ENCODE data around the gene MEMO1.
"Not testable (repeated sequence)": the region's sequence is repeated elsewhere in the genome, so short reads cannot be mapped to it uniquely, and the experiment has no call there.

The MEMO1 gene

DNA sequence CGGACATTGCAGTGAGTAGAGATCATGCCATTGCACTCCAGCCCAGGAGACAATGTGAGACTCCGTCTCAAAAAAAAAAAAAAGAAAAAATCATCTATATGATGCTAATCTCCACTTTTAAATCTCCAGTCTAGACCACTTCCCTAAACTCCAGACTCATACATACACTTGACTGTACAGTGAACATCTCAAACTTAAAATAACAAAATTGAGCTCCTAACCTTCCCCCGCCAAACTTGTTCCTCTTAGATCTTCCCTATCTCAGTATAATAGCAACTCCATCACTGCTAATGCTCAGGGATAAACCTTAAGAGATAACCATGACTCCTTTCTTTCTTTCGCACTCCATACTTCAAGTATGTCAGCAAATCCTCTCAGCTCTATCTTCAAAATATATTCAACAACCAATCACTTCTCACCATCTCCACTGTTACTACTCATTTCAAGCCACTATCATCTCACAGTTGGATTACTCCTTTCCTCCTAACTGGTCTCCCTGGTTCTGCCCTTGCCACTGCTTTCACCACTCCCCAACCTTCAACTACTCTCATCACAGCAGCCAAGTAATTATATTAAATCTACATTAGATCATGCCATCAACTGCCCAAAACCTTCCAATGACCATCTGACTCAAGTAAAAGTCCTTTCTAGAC, 12.0 kb downstream of the MEMO1 start:
- DNase-seq (ENCODE audit: low read depth in 2 of 3, low spot score in 1 of 3): no peak

- DNase-seq (ENCODE audit: low read depth in 2 of 3, low spot score in 1 of 3): no peak
Measured at GRCh38 chr2:31997653-31998052, 13.2 kb downstream of the MEMO1 start.

DNA sequence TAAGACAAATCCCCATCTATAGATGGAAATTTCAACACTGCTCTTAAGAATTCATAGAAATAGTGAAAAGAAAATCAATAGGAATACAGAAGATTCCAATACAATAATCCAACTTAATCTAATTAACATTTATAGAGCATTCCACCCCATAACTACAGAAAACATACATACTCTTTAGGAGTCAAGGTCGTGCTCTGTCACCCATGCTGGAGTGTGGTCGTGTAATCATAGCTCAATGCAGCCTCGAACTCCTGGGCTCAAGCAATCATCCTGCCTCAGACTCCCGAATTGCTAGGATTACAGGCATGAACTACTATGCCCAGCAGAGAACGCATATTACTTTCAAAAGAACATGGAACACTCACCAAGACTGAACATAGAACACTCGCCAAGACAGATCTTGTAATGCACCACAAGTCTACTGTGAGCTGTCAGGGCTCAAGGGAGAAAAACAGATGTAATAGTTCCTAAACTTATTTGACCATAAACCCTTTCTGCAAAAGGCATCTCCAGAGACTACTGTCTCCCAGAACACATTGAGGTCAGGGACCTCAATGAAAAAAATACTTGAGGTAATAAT, 14.1 kb downstream of the MEMO1 start:
- no peak for DNase-seq (ENCODE audit: low read depth in 2 of 3, low spot score in 1 of 3)

DNA sequence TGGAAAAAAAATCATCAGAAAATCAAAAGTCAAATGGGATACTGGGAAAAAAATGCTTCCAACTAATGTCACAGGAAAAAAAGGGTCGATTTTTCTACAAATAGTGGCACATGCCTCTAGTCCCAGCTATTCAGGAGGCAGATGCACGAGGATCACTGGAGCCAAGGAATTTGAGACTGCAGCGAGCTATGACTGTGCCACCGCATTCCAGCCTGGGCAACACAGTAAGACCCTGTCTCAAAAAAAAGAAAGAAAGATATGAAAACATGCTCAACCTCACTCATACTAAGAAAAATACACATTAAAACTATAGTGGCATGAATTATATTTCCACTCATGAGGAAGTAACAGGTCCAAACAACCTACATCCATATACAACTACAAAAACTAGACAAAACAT, 17.9 kb downstream of the MEMO1 start:
- no peak for DNase-seq (ENCODE audit: low read depth in 2 of 3, low spot score in 1 of 3)

DNA sequence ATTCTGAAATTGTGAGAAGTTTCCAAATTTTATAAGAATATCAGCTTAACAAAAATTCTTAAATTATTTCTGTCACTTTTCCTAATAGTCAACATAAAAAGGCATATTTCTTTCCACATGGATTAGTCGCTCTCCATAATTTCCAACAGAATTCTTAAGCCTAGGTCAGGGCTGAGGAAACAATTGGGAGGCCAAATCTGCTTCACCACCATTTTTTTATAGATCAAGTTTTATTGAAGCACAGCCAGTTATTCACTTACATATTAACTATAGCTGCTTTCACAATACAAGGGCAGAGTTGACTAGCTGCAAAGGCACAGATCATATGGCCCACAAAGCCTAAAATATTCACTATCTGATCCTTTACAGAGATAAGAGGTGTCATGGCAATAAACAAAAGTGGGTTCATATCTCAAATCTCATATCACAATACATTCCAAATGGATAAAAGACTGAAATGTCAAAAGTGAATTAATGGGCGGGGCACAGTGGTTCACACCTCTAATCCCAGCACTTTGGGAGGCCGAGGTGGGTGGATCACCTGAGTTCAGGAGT, 18.7 kb downstream of the MEMO1 start:
- no peak for DNase-seq (ENCODE audit: low read depth in 2 of 3, low spot score in 1 of 3)

GRCh38 chr2:31989946-31990345, 20.9 kb downstream of the MEMO1 start:
- no peak for DNase-seq (ENCODE audit: low read depth in 2 of 3, low spot score in 1 of 3)

DNA sequence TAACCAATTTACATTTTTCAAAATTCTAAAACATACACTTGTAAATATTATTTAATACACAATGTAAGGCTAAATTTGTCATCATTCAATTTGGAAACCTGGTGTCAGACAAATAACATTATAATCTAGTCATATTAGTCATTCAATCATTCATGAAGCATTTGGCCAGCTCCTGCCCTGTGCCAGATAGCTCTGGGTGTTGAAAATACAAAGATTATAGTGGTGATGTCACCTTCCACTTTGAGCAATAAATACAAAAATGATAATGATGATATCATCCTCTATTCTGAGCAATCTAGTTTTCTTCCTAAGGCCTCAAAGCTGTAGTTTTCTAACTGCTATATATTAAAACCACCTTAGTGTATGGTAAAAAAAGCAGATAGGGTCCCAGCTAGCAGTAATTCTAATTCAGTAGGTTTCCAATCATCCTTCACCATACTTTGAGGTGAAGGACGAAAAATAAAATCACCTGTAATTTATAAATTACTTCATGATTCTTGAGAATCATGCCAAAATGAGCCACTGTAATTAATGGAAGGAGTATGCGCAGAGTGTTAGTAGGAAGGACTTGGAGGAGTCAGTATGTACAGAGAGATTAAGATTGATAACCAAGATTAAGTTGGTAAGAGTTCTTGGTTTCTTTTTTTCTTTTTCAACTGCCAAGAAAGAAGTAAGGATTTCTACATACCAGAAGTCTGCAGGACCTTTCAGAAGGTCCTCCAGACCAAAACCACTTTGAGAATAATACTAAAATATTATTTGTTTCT, 23.2 kb downstream of the MEMO1 start:
- DNase-seq (ENCODE audit: low read depth in 2 of 3, low spot score in 1 of 3): no peak

GRCh38 chr2:31986906-31987305, 23.9 kb downstream of the MEMO1 start:
- DNase-seq (ENCODE audit: low read depth in 2 of 3, low spot score in 1 of 3): no peak

GRCh38 chr2:31983762-31984467, 26.9 kb downstream of the MEMO1 start:
- no peak for DNase-seq (ENCODE audit: low read depth in 2 of 3, low spot score in 1 of 3)

DNA sequence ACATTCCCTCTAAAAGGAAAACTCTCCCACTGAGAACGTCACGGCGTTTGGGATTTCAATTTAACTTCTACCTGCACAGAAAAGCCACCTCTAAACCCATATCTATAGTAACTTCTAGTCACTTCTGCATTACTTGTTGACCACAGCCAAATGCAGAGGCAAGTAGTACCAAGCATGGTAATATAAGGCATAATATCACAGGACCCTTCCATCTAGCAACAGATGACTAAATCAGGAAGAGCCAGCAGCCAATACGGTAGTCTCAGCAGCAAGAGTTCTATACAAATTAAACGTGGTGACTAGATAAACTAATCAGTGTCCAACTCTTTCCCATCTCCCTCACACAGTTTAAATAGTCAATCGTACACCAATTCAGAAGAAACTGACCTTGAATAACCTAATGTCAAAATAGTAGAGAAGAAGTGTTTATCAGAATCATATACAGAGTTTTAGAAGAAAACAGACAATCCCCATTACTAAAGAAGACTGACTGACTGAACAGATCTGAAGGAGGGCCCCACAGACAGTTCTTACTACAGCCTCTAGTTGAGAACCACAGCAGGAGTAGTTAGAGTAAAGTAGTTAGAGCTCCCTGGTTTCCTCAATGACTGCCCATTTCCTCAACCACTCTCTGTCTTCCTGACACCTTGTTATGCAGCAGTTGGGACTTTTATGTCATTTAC, 30.0 kb downstream of the MEMO1 start:
- DNase-seq (ENCODE audit: low read depth in 2 of 3, low spot score in 1 of 3): no peak

DNA sequence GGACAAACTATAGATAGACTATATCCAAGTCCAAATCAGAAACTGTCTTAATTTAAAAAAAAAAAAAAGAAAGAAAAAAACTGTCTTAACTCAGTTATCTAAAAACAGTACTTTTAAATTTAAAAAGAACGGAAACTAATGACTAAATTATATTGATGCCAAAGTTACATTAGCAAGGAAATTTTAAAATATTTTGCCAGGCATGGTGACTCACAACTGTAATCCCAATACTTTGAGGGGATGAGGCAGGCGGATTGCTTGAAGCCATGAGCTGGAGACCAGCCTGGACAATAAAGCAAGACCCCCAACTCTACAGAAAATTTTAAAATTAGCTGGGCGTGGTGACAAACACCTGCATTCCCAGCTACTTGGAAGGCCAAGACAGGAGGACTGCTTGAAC, 30.9 kb downstream of the MEMO1 start:
- no peak for DNase-seq (ENCODE audit: low read depth in 2 of 3, low spot score in 1 of 3)

GRCh38 chr2:31979018-31979417, 31.8 kb downstream of the MEMO1 start:
- DNase-seq (ENCODE audit: low read depth in 2 of 3, low spot score in 1 of 3): no peak

DNA sequence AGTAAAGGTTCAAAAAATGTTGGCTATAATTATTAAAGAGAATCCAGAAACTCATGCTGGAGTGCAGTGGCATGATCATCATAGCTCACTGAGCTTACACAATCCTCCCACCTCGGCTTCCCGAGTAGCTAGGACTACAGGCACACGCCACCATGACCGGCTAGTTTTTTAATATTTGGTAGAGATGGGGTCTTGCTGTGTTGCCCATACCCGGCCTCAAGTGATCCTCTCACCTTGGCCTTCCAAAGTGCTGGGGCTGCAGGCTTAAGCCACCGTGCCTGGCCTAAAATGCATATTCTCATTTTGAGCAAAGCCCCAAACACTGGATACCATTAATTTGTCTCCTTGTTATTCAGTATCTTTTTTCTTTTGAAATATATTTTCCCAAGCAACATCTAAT, 32.4 kb downstream of the MEMO1 start:
- no peak for DNase-seq (ENCODE audit: low read depth in 2 of 3, low spot score in 1 of 3)

GRCh38 chr2:31973665-31974064, 37.1 kb downstream of the MEMO1 start:
- DNase-seq (ENCODE audit: low read depth in 2 of 3, low spot score in 1 of 3): no peak

GRCh38 chr2:31972059-31972458, 38.7 kb downstream of the MEMO1 start:
- no peak for DNase-seq (ENCODE audit: low read depth in 2 of 3, low spot score in 1 of 3)

- DNase-seq (ENCODE audit: low read depth in 2 of 3, low spot score in 1 of 3): no peak
Measured at GRCh38 chr2:31969178-31969577, 41.6 kb downstream of the MEMO1 start.

GRCh38 chr2:31967790-31968189, 43.0 kb downstream of the MEMO1 start:
- no peak for DNase-seq (ENCODE audit: low read depth in 2 of 3, low spot score in 1 of 3)

DNA sequence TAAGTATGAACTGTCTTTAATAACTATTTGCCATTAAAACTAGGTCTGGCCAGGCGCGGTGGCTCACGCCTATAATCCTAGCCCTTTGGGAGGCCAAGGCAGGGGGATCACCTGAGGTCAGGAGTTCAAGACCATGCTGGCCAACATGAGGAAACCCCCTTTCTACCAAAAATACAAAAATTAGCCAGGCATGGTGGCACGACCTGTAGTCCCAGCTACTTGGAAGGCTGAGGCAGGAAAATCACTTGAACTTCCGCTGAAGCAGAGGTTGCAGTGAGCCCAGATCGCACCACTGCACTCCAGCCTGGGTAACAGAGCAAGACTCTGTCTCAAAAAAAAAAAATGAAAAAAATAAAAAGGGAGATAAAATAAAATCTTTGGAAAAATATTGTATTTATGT, 44.4 kb downstream of the MEMO1 start:
- DNase-seq (ENCODE audit: low read depth in 2 of 3, low spot score in 1 of 3): not testable (repeated sequence)

- DNase-seq (ENCODE audit: low read depth in 2 of 3, low spot score in 1 of 3): no peak
Measured at GRCh38 chr2:31965094-31965493, 45.7 kb downstream of the MEMO1 start.

DNA sequence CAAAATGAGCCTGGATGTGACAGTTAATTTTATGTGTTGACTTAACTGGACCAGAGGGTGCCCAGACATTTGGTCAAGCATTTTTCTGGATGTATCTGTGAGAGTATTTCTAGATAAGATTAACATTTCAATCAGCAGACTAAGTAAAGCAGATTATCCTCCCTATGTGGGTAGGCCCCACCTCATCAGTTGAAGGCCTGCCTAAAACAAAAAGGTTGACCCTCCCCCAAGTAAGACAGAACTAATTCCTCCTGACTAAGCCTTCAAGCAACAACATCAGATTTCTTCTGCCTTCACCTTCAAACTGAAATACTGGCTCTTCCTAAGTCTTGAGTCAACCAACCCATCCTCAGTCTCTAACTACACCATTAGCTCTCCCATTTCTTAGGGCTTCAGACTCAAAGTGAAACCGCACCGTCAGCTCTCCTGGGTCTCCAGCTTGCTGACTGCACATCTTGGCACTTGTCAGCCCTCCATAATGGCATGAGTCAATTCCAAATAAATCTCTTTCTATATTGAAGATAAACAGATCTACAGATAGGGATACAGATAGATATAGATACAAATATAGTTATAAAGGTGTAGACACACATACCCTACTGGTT, 47.9 kb downstream of the MEMO1 start:
- DNase-seq (ENCODE audit: low read depth in 2 of 3, low spot score in 1 of 3): peak; percentile 25 to 32 (median 30)
